PC-3 (cell line): Measurements from ENCODE around the gene PABPC3.

Experiments used
- EZH2 ChIP-seq: fragments of 300-600 bp; sonication (generic); IDR thresholded peaks from one replicate; pipeline ENCODE4 v1.6.1; 2017; ENCODE audit warnings: antibody characterized with exemption, mild to moderate bottlenecking, low read length; ENCODE audit not compliant: unreplicated experiment
- EZH2phosphoT487 ChIP-seq: fragments of 300-600 bp; sonication (generic); IDR thresholded peaks from 2 replicates; pipeline ENCODE4 v1.6.1; 2018; ENCODE audit warnings: mild to moderate bottlenecking, antibody characterized with exemption, low read length, borderline replicate concordance
- TF ChIP-seq, protein P1 (sequence below): fragments of 300-600 bp; sonication (generic); conservative IDR thresholded peaks from 2 replicates; pipeline ENCODE4 v1.5.1; 2017; ENCODE audit warnings: antibody characterized with exemption, low read depth, mild to moderate bottlenecking, low read length

DNA sequence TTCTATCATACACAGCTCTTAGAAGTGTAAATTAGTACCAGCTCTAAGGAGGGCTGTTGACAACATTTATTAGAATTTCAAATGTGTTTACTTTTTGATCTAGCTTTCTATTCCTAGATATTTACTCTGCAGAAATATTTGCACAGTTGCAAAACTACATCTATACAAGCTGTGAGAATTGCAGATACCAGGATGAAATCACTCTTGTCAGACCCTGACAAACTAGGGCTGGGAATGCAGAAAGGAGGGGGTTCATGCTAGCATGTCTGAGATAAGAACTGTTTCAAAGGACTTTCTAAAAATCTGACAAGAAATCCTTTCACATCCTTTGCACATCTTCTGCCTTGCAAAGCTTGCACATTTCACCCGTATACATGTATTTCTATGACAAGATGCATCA is 11.8 kb upstream of the PABPC3 start:
- TF ChIP-seq, protein P1, sequence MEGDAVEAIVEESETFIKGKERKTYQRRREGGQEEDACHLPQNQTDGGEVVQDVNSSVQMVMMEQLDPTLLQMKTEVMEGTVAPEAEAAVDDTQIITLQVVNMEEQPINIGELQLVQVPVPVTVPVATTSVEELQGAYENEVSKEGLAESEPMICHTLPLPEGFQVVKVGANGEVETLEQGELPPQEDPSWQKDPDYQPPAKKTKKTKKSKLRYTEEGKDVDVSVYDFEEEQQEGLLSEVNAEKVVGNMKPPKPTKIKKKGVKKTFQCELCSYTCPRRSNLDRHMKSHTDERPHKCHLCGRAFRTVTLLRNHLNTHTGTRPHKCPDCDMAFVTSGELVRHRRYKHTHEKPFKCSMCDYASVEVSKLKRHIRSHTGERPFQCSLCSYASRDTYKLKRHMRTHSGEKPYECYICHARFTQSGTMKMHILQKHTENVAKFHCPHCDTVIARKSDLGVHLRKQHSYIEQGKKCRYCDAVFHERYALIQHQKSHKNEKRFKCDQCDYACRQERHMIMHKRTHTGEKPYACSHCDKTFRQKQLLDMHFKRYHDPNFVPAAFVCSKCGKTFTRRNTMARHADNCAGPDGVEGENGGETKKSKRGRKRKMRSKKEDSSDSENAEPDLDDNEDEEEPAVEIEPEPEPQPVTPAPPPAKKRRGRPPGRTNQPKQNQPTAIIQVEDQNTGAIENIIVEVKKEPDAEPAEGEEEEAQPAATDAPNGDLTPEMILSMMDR, result no peak
- no peak for TF ChIP-seq EZH2phosphoT487
- TF ChIP-seq EZH2, result no peak
